Fibroblast of mammary gland (primary cell): ENCODE measurements around the gene VIPR1.

ENCODE experiments used
- DNase-seq: peaks from one replicate; pipeline ENCODE4 v3.0.0-alpha.2; 2010; ENCODE audit warnings: low read depth
- H3K4me3 ChIP-seq: 2 replicates; pipeline ENCODE4 v1.5.1; 2011; ENCODE audit warnings: low read depth, mild to moderate bottlenecking, low read length, moderate library complexity; ENCODE audit not compliant: control insufficient read depth
- CTCF ChIP-seq: conservative IDR thresholded peaks from 2 replicates; pipeline ENCODE4 v1.5.1; 2011; ENCODE audit warnings: low read depth, low read length, inconsistent platforms; ENCODE audit not compliant: control insufficient read depth, insufficient read depth

VIPR1 gene

GRCh38 chr3:42493798-42494151, 8.7 kb upstream of the VIPR1 start:
- DNase-seq: no peak
- TF ChIP-seq CTCF: no peak

GRCh38 chr3:42495393-42495792, 7.0 kb upstream of the VIPR1 start:
- TF ChIP-seq CTCF: no peak
- no peak overlapping the region for H3K4me3 ChIP-seq
- no peak for DNase-seq

More at GRCh38 chr3:42493798-42494151, 8.7 kb upstream of the VIPR1 start:
- H3K4me3 ChIP-seq: no peak overlapping the region

- H3K4me3 ChIP-seq: no peak overlapping the region
- peak; percentile 44 for DNase-seq
- TF ChIP-seq CTCF: no peak
Observed at GRCh38 chr3:42497009-42497731, 5.3 kb upstream of the VIPR1 start.

- no peak overlapping the region for H3K4me3 ChIP-seq
- TF ChIP-seq CTCF: no peak
- no peak for DNase-seq
Observed at GRCh38 chr3:42498034-42498433, 4.4 kb upstream of the VIPR1 start.

GRCh38 chr3:42498791-42499477, 3.5 kb upstream of the VIPR1 start:
- no peak for DNase-seq
- H3K4me3 ChIP-seq: no peak overlapping the region
- TF ChIP-seq CTCF: no peak

GRCh38 chr3:42499478-42499871, 3.0 kb upstream of the VIPR1 start:
- no peak overlapping the region for H3K4me3 ChIP-seq
- DNase-seq: no peak
- no peak for TF ChIP-seq CTCF
